A673 (cell line): ENCODE results near the gene AHCYL2. TPM values are rescaled to one million over a fixed set of nuclear protein-coding genes. Genes with fewer than 3 reads are reported as not detected.

Experiments used
- BruUV-seq: library from RNA; stranded (reverse); fragments of 400-500 nt; replicated peaks from 2 replicates; lab custom pipeline; 2021; lab: Mats Ljungman, UMichigan
- CTCF ChIA-PET: fragments of 300-600 bp; sonication (Branson Sonifier 250); formaldehyde crosslinking; loops from one replicate; lab custom pipeline; 2022; ENCODE audit warnings: antibody characterized with exemption; lab: Charles Lee
- POLR2A ChIA-PET: fragments of 300-600 bp; sonication (Branson Sonifier 250); formaldehyde crosslinking; loops from one replicate; lab custom pipeline; 2022; ENCODE audit warnings: antibody characterized with exemption; ENCODE audit not compliant: low non-redundant PET; lab: Charles Lee
- DNase-seq: peaks from one replicate; pipeline ENCODE4 v3.0.0-alpha.2; 2015; ENCODE audit warnings: low spot score
- H3K27ac ChIP-seq: fragments of 200-600 bp; sonication (generic); 2 replicates; pipeline ENCODE4 v1.5.1; 2016; ENCODE audit warnings: mixed run types, low read depth, mild to moderate bottlenecking, mixed read lengths, antibody characterized with exemption, low read length; ENCODE audit not compliant: poor library complexity, severe bottlenecking
- H3K27me3 ChIP-seq: fragments of 200-600 bp; sonication (generic); replicated peaks from 2 replicates; pipeline ENCODE4 v1.6.1; 2017; ENCODE audit warnings: mixed run types, low read depth, mild to moderate bottlenecking, mixed read lengths, antibody characterized with exemption, low read length; ENCODE audit not compliant: insufficient read depth, poor library complexity
- H3K36me3 ChIP-seq: fragments of 200-600 bp; sonication (generic); 2 replicates; pipeline ENCODE4 v1.6.1; 2016; ENCODE audit warnings: mixed run types, mild to moderate bottlenecking, mixed read lengths, antibody characterized with exemption, low read length; ENCODE audit not compliant: insufficient read depth, poor library complexity, severe bottlenecking
- H3K4me1 ChIP-seq: fragments of 200-600 bp; sonication (generic); 2 replicates; pipeline ENCODE4 v1.6.1; 2017; ENCODE audit warnings: mixed run types, mild to moderate bottlenecking, mixed read lengths, antibody characterized with exemption, low read length; ENCODE audit not compliant: insufficient read depth, poor library complexity, severe bottlenecking
- H3K4me3 ChIP-seq: fragments of 200-600 bp; sonication (generic); 2 replicates; pipeline ENCODE4 v1.5.1; 2016; ENCODE audit warnings: low read depth, mixed run types, mild to moderate bottlenecking, mixed read lengths, low read length; ENCODE audit not compliant: poor library complexity, severe bottlenecking
- H3K9me3 ChIP-seq: fragments of 200-600 bp; sonication (generic); 2 replicates; pipeline ENCODE4 v1.6.1; 2016; ENCODE audit warnings: mixed run types, low read depth, mild to moderate bottlenecking, mixed read lengths, antibody characterized with exemption, low read length; ENCODE audit not compliant: poor library complexity, severe bottlenecking
- EZH2 ChIP-seq: fragments of 200-600 bp; sonication (generic); IDR thresholded peaks from 2 replicates; pipeline ENCODE4 v1.6.1; 2017; ENCODE audit warnings: borderline replicate concordance, low read depth, mild to moderate bottlenecking, mixed read lengths, antibody characterized with exemption, low read length; ENCODE audit not compliant: poor library complexity, severe bottlenecking
- intact Hi-C: fragments of 100-400 bp; cut with micrococcal nuclease; formaldehyde crosslinking; loops from one replicate; pipeline ENCODE4 v1.10.0; 2022; ENCODE audit not compliant: unreplicated experiment
- total RNA-seq: library from RNA; stranded (reverse); gene quantifications from 2 replicates; pipeline ENCODE4 v1.2.3, GENCODE V29; 2021
- TF ChIP-seq, protein P1 (sequence below): fragments of 300-800, 200-600 bp; sonication (generic); conservative IDR thresholded peaks from 2 replicates; pipeline ENCODE4 v1.5.1; 2017; ENCODE audit warnings: low read depth, mild to moderate bottlenecking, antibody characterized with exemption, low read length, moderate library complexity, mixed read lengths

The AHCYL2 gene
- total RNA-seq, 1 experiment from 2014 or later, result 35.2 TPM

DNA sequence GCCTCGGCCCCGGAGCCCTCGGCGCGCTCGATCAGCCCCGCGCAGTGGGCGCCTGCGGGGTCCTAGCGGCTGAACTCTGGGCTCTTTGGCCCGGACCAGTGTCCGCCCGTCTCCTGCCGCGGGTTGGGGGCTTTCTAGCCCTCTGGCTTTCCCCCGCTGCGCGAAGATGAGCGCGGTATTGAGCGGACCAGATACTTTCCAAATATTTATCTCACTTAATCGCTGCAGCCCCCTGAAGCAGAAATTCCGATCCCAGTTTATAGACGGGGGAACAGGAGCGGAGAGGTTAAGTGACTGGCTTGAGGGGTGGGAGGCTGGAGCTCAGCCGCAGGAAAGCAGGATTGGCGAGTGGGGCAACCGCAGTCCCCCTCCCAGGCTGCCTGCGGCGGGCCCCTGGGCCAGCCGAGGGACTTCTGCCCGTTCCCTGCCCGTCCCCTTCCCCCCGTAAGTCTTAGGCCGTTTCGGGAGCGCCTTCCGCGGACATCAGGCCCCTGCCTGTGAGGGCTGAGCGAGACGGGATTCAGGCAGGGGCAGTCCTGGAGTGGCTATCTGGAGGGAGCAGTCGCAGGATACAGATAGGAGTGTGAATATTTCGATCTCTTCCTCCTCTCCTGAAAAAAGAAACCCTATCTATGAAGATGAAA is 210.0 kb downstream of the AHCYL2 start:
- Histone ChIP-seq H3K36me3 (no peaks in the 10 kb centered on the region), H3K27me3 (no peaks in the 10 kb centered on the region), H3K4me3 (peak overlapping the region; percentile 80), H3K9me3 (no peaks in the 10 kb centered on the region), H3K27ac (peak overlapping the region; percentile 77), H3K4me1 (peaks cover 16% of the 10 kb centered on the region)
- no peak for DNase-seq
- no TSS peak for BruUV-seq
- no peak for TF ChIP-seq EZH2
- TF ChIP-seq, protein P1, sequence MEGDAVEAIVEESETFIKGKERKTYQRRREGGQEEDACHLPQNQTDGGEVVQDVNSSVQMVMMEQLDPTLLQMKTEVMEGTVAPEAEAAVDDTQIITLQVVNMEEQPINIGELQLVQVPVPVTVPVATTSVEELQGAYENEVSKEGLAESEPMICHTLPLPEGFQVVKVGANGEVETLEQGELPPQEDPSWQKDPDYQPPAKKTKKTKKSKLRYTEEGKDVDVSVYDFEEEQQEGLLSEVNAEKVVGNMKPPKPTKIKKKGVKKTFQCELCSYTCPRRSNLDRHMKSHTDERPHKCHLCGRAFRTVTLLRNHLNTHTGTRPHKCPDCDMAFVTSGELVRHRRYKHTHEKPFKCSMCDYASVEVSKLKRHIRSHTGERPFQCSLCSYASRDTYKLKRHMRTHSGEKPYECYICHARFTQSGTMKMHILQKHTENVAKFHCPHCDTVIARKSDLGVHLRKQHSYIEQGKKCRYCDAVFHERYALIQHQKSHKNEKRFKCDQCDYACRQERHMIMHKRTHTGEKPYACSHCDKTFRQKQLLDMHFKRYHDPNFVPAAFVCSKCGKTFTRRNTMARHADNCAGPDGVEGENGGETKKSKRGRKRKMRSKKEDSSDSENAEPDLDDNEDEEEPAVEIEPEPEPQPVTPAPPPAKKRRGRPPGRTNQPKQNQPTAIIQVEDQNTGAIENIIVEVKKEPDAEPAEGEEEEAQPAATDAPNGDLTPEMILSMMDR, result no peak
- ChIA-PET POLR2A (no interaction called here), CTCF (interaction anchor here (0.6 to 1.9 kb wide), 3 partner anchors 58 to 135 kb away, joined by 3 to 13 read pairs (median 11); no protein-coding TSS in a partner anchor)
- intact Hi-C loops, result no loop called here

DNA sequence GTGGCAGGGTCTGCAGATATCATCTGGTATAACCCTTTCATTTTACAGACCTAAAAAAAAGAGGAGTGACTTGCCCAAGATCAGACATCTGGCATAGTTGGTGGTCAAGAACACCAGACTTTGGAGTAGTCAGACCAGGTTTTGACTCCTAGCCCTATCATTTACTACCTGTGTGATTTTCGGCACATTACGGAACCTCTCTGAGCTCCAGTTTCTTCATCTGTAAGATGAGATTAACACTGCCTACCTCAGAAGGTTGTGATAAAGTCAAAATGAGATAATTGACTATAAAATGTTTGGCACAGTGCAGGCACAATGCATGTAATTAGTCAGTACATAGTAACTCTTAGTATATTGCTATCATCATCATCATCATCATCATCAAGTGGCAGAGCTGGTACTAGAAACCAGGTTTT is 210.6 kb downstream of the AHCYL2 start:
- no peaks in the 10 kb centered on the region for H3K27me3 ChIP-seq
- H3K4me1 ChIP-seq, result peaks cover 16% of the 10 kb centered on the region
- no peak for DNase-seq
- no peak for TF ChIP-seq EZH2
- TF ChIP-seq, protein P1, result no peak
- H3K36me3 ChIP-seq, result no peaks in the 10 kb centered on the region
- CTCF ChIA-PET, result interaction anchor here (1.1 kb wide), 1 partner anchor 68 kb away, joined by 4 read pairs; no protein-coding TSS in a partner anchor
- intact Hi-C loops, result no loop called here
- H3K4me3 ChIP-seq, result peak overlapping the region; percentile 80
- H3K27ac ChIP-seq, result no peak overlapping the region
- POLR2A ChIA-PET, result no interaction called here
- no peaks in the 10 kb centered on the region for H3K9me3 ChIP-seq
- no TSS peak for BruUV-seq

DNA sequence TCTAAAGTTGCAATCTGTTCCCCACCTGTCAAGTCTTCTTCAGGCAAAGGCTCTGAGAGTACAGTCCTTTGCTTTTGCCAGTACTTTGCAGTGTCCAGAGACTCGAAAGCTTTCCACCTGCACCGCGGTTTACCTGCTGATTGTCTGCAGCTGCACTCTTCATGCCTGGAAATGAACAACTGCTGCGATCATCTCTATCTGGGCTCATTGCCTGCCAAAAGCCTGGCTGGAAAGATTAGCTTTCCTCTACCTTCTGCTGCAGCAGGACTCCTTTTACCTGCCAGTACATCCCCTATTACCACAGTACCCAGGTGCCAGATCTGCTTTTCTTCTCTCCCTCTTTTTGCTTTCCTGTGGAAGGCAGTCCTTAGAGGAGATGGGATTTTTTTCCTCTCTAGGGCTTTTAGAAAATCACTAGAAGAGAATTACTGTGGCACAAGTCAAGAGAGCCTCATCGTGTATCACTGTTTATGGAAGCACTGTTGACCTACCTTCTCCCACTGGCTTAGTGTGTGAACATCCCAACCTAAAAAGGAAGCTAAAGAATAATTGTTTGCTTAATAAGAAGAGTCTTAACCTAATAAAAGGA is 211.6 kb downstream of the AHCYL2 start:
- TF ChIP-seq, protein P1, result no peak
- no peak for TF ChIP-seq EZH2
- ChIA-PET CTCF (interaction anchor here (1.1 kb wide), 1 partner anchor 69 kb away, joined by 4 read pairs; no protein-coding TSS in a partner anchor), POLR2A (no interaction called here)
- no peak for DNase-seq
- H3K27me3 ChIP-seq, result no peaks in the 10 kb centered on the region
- no peaks in the 10 kb centered on the region for H3K9me3 ChIP-seq
- no peaks in the 10 kb centered on the region for H3K36me3 ChIP-seq
- BruUV-seq, result no TSS peak
- peaks cover 16% of the 10 kb centered on the region for H3K4me1 ChIP-seq
- H3K27ac ChIP-seq, result no peak overlapping the region
- intact Hi-C loops, result no loop called here
- no peak overlapping the region for H3K4me3 ChIP-seq
